HepG2 (cell line): Measurements from ENCODE around the gene PTPN2. TPM values are rescaled to one million over a fixed set of nuclear protein-coding genes. Genes with fewer than 3 reads are reported as not detected.

Experiments
- CEBPZ ChIP-seq: IDR thresholded peaks from 2 replicates; pipeline ENCODE4 v1.6.1; 2012; ENCODE audit warnings: low read length, improper control_type of control experiment
- KMT2A ChIP-seq: sonication (generic); formaldehyde crosslinking; IDR thresholded peaks from 2 replicates; pipeline ENCODE4 v1.4.0; 2020; ENCODE audit warnings: missing genetic modification reagents
- NFRKB ChIP-seq: fragments of 450-650 bp; IDR thresholded peaks from 2 replicates; pipeline ENCODE4 v1.6.1; 2017
- POLR2A ChIP-seq, 2 experiments: IDR thresholded peaks; 2 replicates each; pipeline ENCODE4 v1.6.1; 2011; ENCODE audit warnings: low read depth in 2 of 2, low read length in 2 of 2, mild to moderate bottlenecking in 1 of 2, moderate library complexity in 1 of 2; ENCODE audit not compliant: insufficient read depth in 1 of 2
- POLR2AphosphoS2 ChIP-seq: IDR thresholded peaks from 2 replicates; pipeline ENCODE4 v1.6.1; 2011; ENCODE audit warnings: low read depth, low read length, improper control_type of control experiment
- RARA ChIP-seq: IDR thresholded peaks from 2 replicates; pipeline ENCODE4 v1.6.1; 2016; ENCODE audit warnings: missing genetic modification reagents, missing compliant biosample characterization
- ZFY ChIP-seq: sonication (generic); formaldehyde crosslinking; IDR thresholded peaks from 2 replicates; pipeline ENCODE4 v1.4.0; 2020; ENCODE audit warnings: missing genetic modification reagents
- ZNF124 ChIP-seq: sonication (generic); formaldehyde crosslinking; IDR thresholded peaks from 2 replicates; pipeline ENCODE4 v1.4.0; 2020; ENCODE audit warnings: missing genetic modification reagents
- ZNF235 ChIP-seq: sonication (generic); formaldehyde crosslinking; IDR thresholded peaks from 2 replicates; pipeline ENCODE4 v1.8.1; 2023; ENCODE audit warnings: mild to moderate bottlenecking, missing genetic modification reagents, borderline replicate concordance
- ZNF503 ChIP-seq: sonication (generic); formaldehyde crosslinking; IDR thresholded peaks from 2 replicates; pipeline ENCODE4 v1.4.0; 2020; ENCODE audit warnings: missing genetic modification reagents
- ZNF557 ChIP-seq: sonication (generic); formaldehyde crosslinking; IDR thresholded peaks from 2 replicates; pipeline ENCODE4 v1.4.0; 2020; ENCODE audit warnings: missing genetic modification reagents
- ZNF609 ChIP-seq: sonication (generic); formaldehyde crosslinking; IDR thresholded peaks from 2 replicates; pipeline ENCODE4 v1.4.0; 2020; ENCODE audit warnings: mild to moderate bottlenecking, missing genetic modification reagents, borderline replicate concordance
- ZNF652 ChIP-seq: IDR thresholded peaks from 2 replicates; pipeline ENCODE4 v1.6.1; 2016; ENCODE audit warnings: low read depth, borderline replicate concordance
- polyA plus RNA-seq, 8 experiments: library from polyadenylated mRNA; depleted of rRNA in 3 of 8; stranded (reverse) in 7 of 8; unstranded in 1 of 8; fragments of >200 nt; fragmentation: Illumina TruSeq in 4 of 8; extraction: Trizol in 4 of 8; gene quantifications; 2 replicates each; pipeline versions ENCODE4 v1.2.1 to v1.2.3, GENCODE V29; 2011 to 2016; ENCODE audit warnings: low read depth in 4 of 8, missing spikeins in 1 of 8, mixed read lengths in 1 of 8; ENCODE audit not compliant: insufficient read depth in 1 of 8
- total RNA-seq, 5 experiments: library from RNA; depleted of rRNA; stranded (reverse); fragments of >200 nt; fragmentation: Illumina TruSeq; extraction: Trizol; gene quantifications; 2 replicates each; pipeline ENCODE4 v1.2.3, GENCODE V29; 2016; ENCODE audit warnings: low read depth in 1 of 5
- TF ChIP-seq, protein P1 (sequence below): sonication (generic); formaldehyde crosslinking; IDR thresholded peaks from 2 replicates; pipeline ENCODE4 v1.4.0; 2020; ENCODE audit warnings: missing genetic modification reagents
- TF ChIP-seq, protein P2 (sequence below): sonication (generic); formaldehyde crosslinking; IDR thresholded peaks from 2 replicates; pipeline ENCODE4 v1.4.0; 2020; ENCODE audit warnings: mild to moderate bottlenecking, missing genetic modification reagents

Gene PTPN2
- total and polyA plus RNA-seq, 2 of the 13 experiments (the other 11 are each of a cell fraction or from before 2014, with no cell fraction given): 24.9 to 41.5 TPM

GRCh38 chr18:12766986-12767433 is 117.0 kb downstream of the PTPN2 start (continued):
- TF ChIP-seq, protein P1, sequence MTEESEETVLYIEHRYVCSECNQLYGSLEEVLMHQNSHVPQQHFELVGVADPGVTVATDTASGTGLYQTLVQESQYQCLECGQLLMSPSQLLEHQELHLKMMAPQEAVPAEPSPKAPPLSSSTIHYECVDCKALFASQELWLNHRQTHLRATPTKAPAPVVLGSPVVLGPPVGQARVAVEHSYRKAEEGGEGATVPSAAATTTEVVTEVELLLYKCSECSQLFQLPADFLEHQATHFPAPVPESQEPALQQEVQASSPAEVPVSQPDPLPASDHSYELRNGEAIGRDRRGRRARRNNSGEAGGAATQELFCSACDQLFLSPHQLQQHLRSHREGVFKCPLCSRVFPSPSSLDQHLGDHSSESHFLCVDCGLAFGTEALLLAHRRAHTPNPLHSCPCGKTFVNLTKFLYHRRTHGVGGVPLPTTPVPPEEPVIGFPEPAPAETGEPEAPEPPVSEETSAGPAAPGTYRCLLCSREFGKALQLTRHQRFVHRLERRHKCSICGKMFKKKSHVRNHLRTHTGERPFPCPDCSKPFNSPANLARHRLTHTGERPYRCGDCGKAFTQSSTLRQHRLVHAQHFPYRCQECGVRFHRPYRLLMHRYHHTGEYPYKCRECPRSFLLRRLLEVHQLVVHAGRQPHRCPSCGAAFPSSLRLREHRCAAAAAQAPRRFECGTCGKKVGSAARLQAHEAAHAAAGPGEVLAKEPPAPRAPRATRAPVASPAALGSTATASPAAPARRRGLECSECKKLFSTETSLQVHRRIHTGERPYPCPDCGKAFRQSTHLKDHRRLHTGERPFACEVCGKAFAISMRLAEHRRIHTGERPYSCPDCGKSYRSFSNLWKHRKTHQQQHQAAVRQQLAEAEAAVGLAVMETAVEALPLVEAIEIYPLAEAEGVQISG (CRISPR knock-in tag): peak; percentile 61
- no peak for TF ChIP-seq CEBPZ
- TF ChIP-seq ZNF124: 0 out of 2 replicates have a peak, but pooled peaks have one; percentile 39
- TF ChIP-seq ZFY (CRISPR knock-in tag): peak; percentile 55; the same call in 1 of the 2 replicates
- TF ChIP-seq ZNF609 (CRISPR knock-in tag): no peak; the same call in 1 of the 2 replicates
- TF ChIP-seq POLR2A (IDR thresholded peaks at IDR 0.05; ENCODE audit: insufficient read depth in 1 of 2, low read depth in 2 of 2, low read length in 2 of 2): no peak
- no peak for TF ChIP-seq ZNF652 (CRISPR knock-in tag)
- no peak for TF ChIP-seq NFRKB
- 0 out of 2 replicates have a peak, but pooled peaks have one; percentile 26 for TF ChIP-seq KMT2A (CRISPR knock-in tag)
- peak; percentile 79 for TF ChIP-seq RARA (CRISPR knock-in tag)
- no peak for TF ChIP-seq POLR2AphosphoS2
- no peak for TF ChIP-seq ZNF557 (CRISPR knock-in tag)
- TF ChIP-seq ZNF235: no peak
- TF ChIP-seq ZNF503 (CRISPR knock-in tag): no peak
- TF ChIP-seq, protein P2, sequence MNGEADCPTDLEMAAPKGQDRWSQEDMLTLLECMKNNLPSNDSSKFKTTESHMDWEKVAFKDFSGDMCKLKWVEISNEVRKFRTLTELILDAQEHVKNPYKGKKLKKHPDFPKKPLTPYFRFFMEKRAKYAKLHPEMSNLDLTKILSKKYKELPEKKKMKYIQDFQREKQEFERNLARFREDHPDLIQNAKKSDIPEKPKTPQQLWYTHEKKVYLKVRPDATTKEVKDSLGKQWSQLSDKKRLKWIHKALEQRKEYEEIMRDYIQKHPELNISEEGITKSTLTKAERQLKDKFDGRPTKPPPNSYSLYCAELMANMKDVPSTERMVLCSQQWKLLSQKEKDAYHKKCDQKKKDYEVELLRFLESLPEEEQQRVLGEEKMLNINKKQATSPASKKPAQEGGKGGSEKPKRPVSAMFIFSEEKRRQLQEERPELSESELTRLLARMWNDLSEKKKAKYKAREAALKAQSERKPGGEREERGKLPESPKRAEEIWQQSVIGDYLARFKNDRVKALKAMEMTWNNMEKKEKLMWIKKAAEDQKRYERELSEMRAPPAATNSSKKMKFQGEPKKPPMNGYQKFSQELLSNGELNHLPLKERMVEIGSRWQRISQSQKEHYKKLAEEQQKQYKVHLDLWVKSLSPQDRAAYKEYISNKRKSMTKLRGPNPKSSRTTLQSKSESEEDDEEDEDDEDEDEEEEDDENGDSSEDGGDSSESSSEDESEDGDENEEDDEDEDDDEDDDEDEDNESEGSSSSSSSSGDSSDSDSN: peak; percentile 57; the same call in 1 of the 2 replicates
